ENCODE measurements around the gene CHST9. TPM values are rescaled to one million over a fixed set of nuclear protein-coding genes. Genes with fewer than 3 reads are reported as not detected.

Gene CHST9
- total RNA-seq, 4 donors from 2014 or later = 0.21 to 0.98 (median 0.26) TPM

GRCh38 chr18:26943906-26944305 is 241.2 kb downstream of the CHST9 start:
- Histone ChIP-seq H3K27me3 (no peaks in the 10 kb centered on the region), H3K9me3 (no peaks in the 10 kb centered on the region), H3K4me3 (no peak overlapping the region), H3K36me3 (no peaks in the 10 kb centered on the region), H3K27ac (no peak overlapping the region), H3K4me1 (no peaks in the 10 kb centered on the region)
- WGBS, 2 donors = 91 to 92% methylated on average over 3 of the region's 3 CpGs
- no peak for TF ChIP-seq EP300 (IDR thresholded peaks at IDR 0.05)
- no peak for TF ChIP-seq POLR2A (IDR thresholded peaks at IDR 0.05)
- no peak for TF ChIP-seq CTCF (IDR thresholded peaks at IDR 0.05)
- DNase-seq (ENCODE audit: low spot score in 2 of 2) = no peak

GRCh38 chr18:26941584-26941983 is 243.5 kb downstream of the CHST9 start:
- no peak overlapping the region for H3K4me3 ChIP-seq
- H3K36me3 ChIP-seq = no peaks in the 10 kb centered on the region
- no peak overlapping the region for H3K27ac ChIP-seq
- H3K27me3 ChIP-seq = no peaks in the 10 kb centered on the region
- DNase-seq (ENCODE audit: low spot score in 2 of 2) = no peak
- 33 to 34% methylated on average over 6 of the region's 6 CpGs for WGBS, 2 donors
- H3K4me1 ChIP-seq = no peaks in the 10 kb centered on the region
- no peak for TF ChIP-seq POLR2A (IDR thresholded peaks at IDR 0.05)
- H3K9me3 ChIP-seq = no peaks in the 10 kb centered on the region

GRCh38 chr18:26940744-26941398 is 244.2 kb downstream of the CHST9 start:
- no peak for TF ChIP-seq POLR2A (IDR thresholded peaks at IDR 0.05)
- H3K27ac ChIP-seq = no peak overlapping the region
- no peaks in the 10 kb centered on the region for H3K36me3 ChIP-seq
- 82 to 89% methylated on average over 5 of the region's 5 CpGs for WGBS, 2 donors
- no peaks in the 10 kb centered on the region for H3K4me1 ChIP-seq
- no peaks in the 10 kb centered on the region for H3K27me3 ChIP-seq
- H3K9me3 ChIP-seq = no peaks in the 10 kb centered on the region
- no peak for DNase-seq (ENCODE audit: low spot score in 2 of 2)
- no peak overlapping the region for H3K4me3 ChIP-seq

GRCh38 chr18:26931659-26932058 is 253.4 kb downstream of the CHST9 start:
- no peak for DNase-seq (ENCODE audit: low spot score in 2 of 2)
- WGBS, 2 donors = 90 to 98% methylated on average over 2 of the region's 2 CpGs
- TF ChIP-seq CTCF (IDR thresholded peaks at IDR 0.05) (no peak), EP300 (IDR thresholded peaks at IDR 0.05) (no peak), POLR2A (IDR thresholded peaks at IDR 0.05) (no peak)

GRCh38 chr18:26930630-26931029 is 254.5 kb downstream of the CHST9 start:
- WGBS, 2 donors = 9 to 82% methylated on average over 1 of the region's 1 CpG
- Histone ChIP-seq H3K27ac (no peak overlapping the region), H3K4me3 (no peak overlapping the region)

More at GRCh38 chr18:26931659-26932058, 253.4 kb downstream of the CHST9 start:
- no peaks in the 10 kb centered on the region for H3K4me1 ChIP-seq
- H3K27me3 ChIP-seq = no peaks in the 10 kb centered on the region
- H3K36me3 ChIP-seq = no peaks in the 10 kb centered on the region
- no peak overlapping the region for H3K4me3 ChIP-seq
- no peaks in the 10 kb centered on the region for H3K9me3 ChIP-seq
- H3K27ac ChIP-seq = no peak overlapping the region

More at GRCh38 chr18:26930630-26931029, 254.5 kb downstream of the CHST9 start:
- Histone ChIP-seq H3K36me3 (no peaks in the 10 kb centered on the region), H3K27me3 (no peaks in the 10 kb centered on the region), H3K9me3 (no peaks in the 10 kb centered on the region), H3K4me1 (no peaks in the 10 kb centered on the region)
- DNase-seq (ENCODE audit: low spot score in 2 of 2) = no peak
- TF ChIP-seq EP300 (IDR thresholded peaks at IDR 0.05) (no peak), POLR2A (IDR thresholded peaks at IDR 0.05) (no peak), CTCF (IDR thresholded peaks at IDR 0.05) (no peak)
